ENCODE data around the gene LIPA. TPM values are rescaled to one million over a fixed set of nuclear protein-coding genes. Genes with fewer than 3 reads are reported as not detected.

The LIPA gene
- total RNA-seq, 1 donor from 2014 or later = 55.7 TPM

DNA sequence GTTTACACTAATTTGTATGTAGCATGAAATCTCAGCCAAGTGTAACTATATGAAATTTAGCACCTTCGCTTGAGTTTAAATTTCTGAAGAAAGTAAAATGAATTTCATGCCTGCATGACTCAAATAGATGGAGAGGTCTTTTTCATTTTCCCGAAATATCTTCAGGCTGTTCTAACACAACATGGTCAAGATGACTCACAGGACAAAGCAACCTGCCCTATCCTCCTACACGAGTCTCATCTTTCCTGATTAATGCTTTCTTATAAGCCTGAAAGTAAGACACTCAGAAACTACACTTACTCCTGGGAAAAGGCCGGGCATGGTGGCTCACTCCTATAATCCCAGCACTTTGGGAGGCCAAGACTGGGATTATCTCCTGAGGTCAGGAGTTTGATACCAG is 85.7 kb downstream of the LIPA start:
- DNase-seq (ENCODE audit: low spot score) = no peak

DNA sequence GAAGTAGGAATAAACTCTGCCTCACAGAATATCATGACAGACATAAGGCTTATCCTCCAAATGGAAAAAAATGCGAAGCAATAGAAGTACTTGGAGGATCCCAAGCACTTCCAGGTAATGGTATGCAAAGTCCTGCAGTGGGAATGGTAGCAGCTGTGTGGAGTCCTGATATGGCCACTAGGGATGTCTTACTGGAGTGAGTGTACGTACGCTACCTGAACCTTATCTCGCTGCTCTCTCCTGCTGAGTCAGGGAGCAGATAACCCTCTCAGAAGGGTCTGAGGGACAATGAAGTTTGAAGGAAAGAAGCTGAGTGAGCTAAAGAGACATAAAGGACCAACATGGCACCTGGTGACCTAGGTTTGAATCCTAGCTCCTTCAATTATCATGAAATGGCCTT is 86.7 kb downstream of the LIPA start:
- DNase-seq (ENCODE audit: low spot score) = no peak

DNA sequence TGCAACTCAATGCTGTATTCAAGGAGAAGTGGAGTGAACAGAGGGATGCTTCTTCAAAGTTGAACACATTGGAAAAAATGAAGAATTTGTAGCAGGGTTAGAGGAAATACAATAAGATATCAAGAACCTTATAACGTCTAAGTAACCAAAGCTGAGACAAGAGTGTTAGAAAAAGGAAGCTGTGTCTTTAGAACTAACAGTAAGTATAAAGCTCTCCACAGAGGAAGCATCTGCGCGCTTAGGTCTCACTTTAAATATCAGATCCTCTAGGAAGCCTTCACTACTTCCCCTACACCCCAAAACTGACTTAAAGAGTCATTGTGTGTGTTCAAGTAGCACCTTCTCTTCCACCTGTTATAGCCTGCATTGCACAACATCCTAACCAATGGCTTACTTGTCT is 87.5 kb downstream of the LIPA start:
- no peak for DNase-seq (ENCODE audit: low spot score)

Other genes with a start within 250 kb of the LIPA start
- gene CH25H, start 44.5 kb downstream of the LIPA start, total RNA-seq = 3.6 TPM
- 4.0 TPM for gene IFIT2, start 50.3 kb upstream of the LIPA start, total RNA-seq
- 10.2 TPM for gene IFIT3, start 76.2 kb upstream of the LIPA start, total RNA-seq
- not detected for gene IFIT1B, start 126.3 kb upstream of the LIPA start, total RNA-seq
- gene IFIT1, start 140.8 kb upstream of the LIPA start, total RNA-seq = 4.1 TPM
- gene IFIT5, start 162.8 kb upstream of the LIPA start, total RNA-seq = 17.4 TPM